GM06990 (cell line): ENCODE data around the gene MIA2.

ENCODE experiments used
- DNase-seq: peaks from one replicate; pipeline ENCODE4 v3.0.0-alpha.2; 2011; ENCODE audit not compliant: insufficient read length; ENCODE audit errors: extremely low read depth
- H3K27me3 ChIP-seq: replicated peaks from 2 replicates; pipeline ENCODE4 v1.6.0; 2011; ENCODE audit warnings: low read length; ENCODE audit not compliant: control insufficient read depth, insufficient read depth
- H3K36me3 ChIP-seq: 2 replicates; pipeline ENCODE4 v1.5.1; 2011; ENCODE audit warnings: low read length; ENCODE audit not compliant: control insufficient read depth, insufficient read depth
- H3K4me3 ChIP-seq: replicated peaks from 2 replicates; pipeline ENCODE4 v1.5.1; 2011; ENCODE audit warnings: low read depth, mild to moderate bottlenecking, control low read depth, low read length
- CTCF ChIP-seq: IDR thresholded peaks from 2 replicates; pipeline ENCODE4 v1.5.1; 2011; ENCODE audit warnings: low read length, control low read depth, mild to moderate bottlenecking, inconsistent platforms; ENCODE audit not compliant: insufficient read depth, poor library complexity, severe bottlenecking

The MIA2 gene

GRCh38 chr14:39265806-39266524, 32.2 kb downstream of the MIA2 start:
- no peaks in the 10 kb centered on the region for H3K36me3 ChIP-seq
- DNase-seq: no peak
- H3K4me3 ChIP-seq: peak overlapping the region; percentile 91
- no peak for TF ChIP-seq CTCF
- H3K27me3 ChIP-seq: no peaks in the 10 kb centered on the region

GRCh38 chr14:39266525-39266870, 32.8 kb downstream of the MIA2 start:
- no peaks in the 10 kb centered on the region for H3K27me3 ChIP-seq
- no peaks in the 10 kb centered on the region for H3K36me3 ChIP-seq
- H3K4me3 ChIP-seq: peak overlapping the region; percentile 91
- no peak for DNase-seq
- TF ChIP-seq CTCF: no peak

- no peak for TF ChIP-seq CTCF
- Histone ChIP-seq H3K27me3 (no peaks in the 10 kb centered on the region), H3K4me3 (peak overlapping the region; percentile 91), H3K36me3 (no peaks in the 10 kb centered on the region)
- DNase-seq: peak; percentile 92
Observed at GRCh38 chr14:39266871-39267607, 33.3 kb downstream of the MIA2 start.

GRCh38 chr14:39267608-39268005, 33.9 kb downstream of the MIA2 start:
- Histone ChIP-seq H3K36me3 (no peaks in the 10 kb centered on the region), H3K27me3 (no peaks in the 10 kb centered on the region), H3K4me3 (peak overlapping the region; percentile 91)
- no peak for DNase-seq
- no peak for TF ChIP-seq CTCF

GRCh38 chr14:39268393-39268792, 34.7 kb downstream of the MIA2 start:
- Histone ChIP-seq H3K27me3 (no peaks in the 10 kb centered on the region), H3K36me3 (no peaks in the 10 kb centered on the region), H3K4me3 (peak overlapping the region; percentile 91)
- no peak for TF ChIP-seq CTCF
- DNase-seq: no peak
